CD14-positive monocyte (primary cell): ENCODE data around the gene CCNB2. TPM values are rescaled to one million over a fixed set of nuclear protein-coding genes. Genes with fewer than 3 reads are reported as not detected.

Experiments
- DNase-seq, 3 donors: peaks; one replicate each; pipeline ENCODE4 v3.0.0-alpha.2; 2011 to 2022
- H2AFZ ChIP-seq: 2 replicates; pipeline ENCODE4 v1.6.0; 2012; ENCODE audit warnings: mild to moderate bottlenecking, low read depth, low read length, inconsistent platforms; ENCODE audit not compliant: insufficient read depth, poor library complexity, severe bottlenecking
- H3K27ac ChIP-seq, 2 donors: 1 replicate in 1 of 2; 2 replicates in 1 of 2; pipeline ENCODE4 v1.5.1; 2012 to 2013; ENCODE audit warnings: low read length in 2 of 2, control low read depth in 1 of 2, inconsistent platforms in 1 of 2, low read depth in 1 of 2, mild to moderate bottlenecking in 1 of 2
- H3K27me3 ChIP-seq, 2 donors: one replicate each; pipeline versions ENCODE4 v1.6.0 to v1.6.1; 2011 to 2013; ENCODE audit warnings: low read length in 2 of 2; ENCODE audit not compliant: control insufficient read depth in 2 of 2, insufficient read depth in 2 of 2
- H3K36me3 ChIP-seq, 2 donors: replicated peaks in 1 of 2; 1 replicate in 1 of 2; 2 replicates in 1 of 2; pipeline versions ENCODE4 v1.5.1 to v1.6.1; 2012 to 2013; ENCODE audit warnings: low read length in 2 of 2, control low read depth in 1 of 2, inconsistent platforms in 1 of 2, mild to moderate bottlenecking in 1 of 2; ENCODE audit not compliant: insufficient read depth in 2 of 2, control insufficient read depth in 1 of 2
- H3K4me1 ChIP-seq, 2 donors: 1 replicate in 1 of 2; 2 replicates in 1 of 2; pipeline versions ENCODE4 v1.5.1 to v1.6.1; 2012 to 2013; ENCODE audit warnings: low read length in 2 of 2, control low read depth in 1 of 2, inconsistent platforms in 1 of 2, mild to moderate bottlenecking in 1 of 2, moderate library complexity in 1 of 2; ENCODE audit not compliant: insufficient read depth in 2 of 2, control insufficient read depth in 1 of 2
- H3K4me2 ChIP-seq: replicated peaks from 2 replicates; pipeline ENCODE3; 2012; ENCODE audit warnings: low read length, moderate library complexity, mild to moderate bottlenecking; ENCODE audit not compliant: poor library complexity, severe bottlenecking; ENCODE audit errors: extremely low read depth
- H3K4me3 ChIP-seq, 3 experiments: fragments of 200-600 bp in 1 of 3; sonication (generic) in 1 of 3; replicated peaks in 1 of 3; 1 replicate in 2 of 3; 2 replicates in 1 of 3; pipeline ENCODE4 v1.5.1; 2011 to 2013; ENCODE audit warnings: low read length in 3 of 3, mild to moderate bottlenecking in 3 of 3, control low read depth in 2 of 3, low read depth in 2 of 3, inconsistent platforms in 1 of 3, moderate library complexity in 1 of 3
- H3K79me2 ChIP-seq: 2 replicates; pipeline ENCODE4 v1.6.0; 2012; ENCODE audit warnings: mild to moderate bottlenecking, control low read depth, inconsistent platforms, low read length, moderate library complexity; ENCODE audit not compliant: insufficient read depth
- H3K9ac ChIP-seq: 2 replicates; pipeline ENCODE4 v1.6.0; 2017; ENCODE audit warnings: low read length, mild to moderate bottlenecking; ENCODE audit not compliant: insufficient read depth, poor library complexity, severe bottlenecking
- H3K9me3 ChIP-seq, 2 donors: replicated peaks in 1 of 2; 1 replicate in 1 of 2; 2 replicates in 1 of 2; pipeline versions ENCODE4 v1.5.1 to v1.6.1; 2012 to 2013; ENCODE audit warnings: low read length in 2 of 2, control low read depth in 1 of 2; ENCODE audit not compliant: control insufficient read depth in 1 of 2, insufficient read depth in 1 of 2
- H4K20me1 ChIP-seq: 2 replicates; pipeline ENCODE4 v1.6.0; 2012; ENCODE audit warnings: mild to moderate bottlenecking, low read length, control low read depth, moderate library complexity; ENCODE audit not compliant: insufficient read depth
- H3K27ac Mint-ChIP-seq, 7 donors: one replicate each; pipeline ENCODE4 v1.8.0; 2020; ENCODE audit warnings: mild to moderate bottlenecking in 7 of 7, mixed read lengths in 7 of 7, moderate library complexity in 6 of 7, inconsistent platforms in 2 of 7
- H3K27me3 Mint-ChIP-seq, 3 donors: one replicate each; pipeline ENCODE4 v1.8.0; 2021 to 2022; ENCODE audit warnings: low read depth in 3 of 3, mild to moderate bottlenecking in 3 of 3, mixed read lengths in 3 of 3, moderate library complexity in 3 of 3, inconsistent platforms in 1 of 3
- H3K36me3 Mint-ChIP-seq, 2 donors: one replicate each; pipeline ENCODE4 v1.8.0; 2020; ENCODE audit warnings: mixed read lengths in 2 of 2, inconsistent platforms in 1 of 2, mild to moderate bottlenecking in 1 of 2
- H3K4me1 Mint-ChIP-seq: one replicate; pipeline ENCODE4 v1.8.0; 2020; ENCODE audit warnings: mild to moderate bottlenecking, mixed read lengths
- H3K4me3 Mint-ChIP-seq, 2 donors: one replicate each; pipeline ENCODE4 v1.8.0; 2020; ENCODE audit warnings: mild to moderate bottlenecking in 2 of 2, mixed read lengths in 2 of 2, moderate library complexity in 1 of 2
- H3K9me3 Mint-ChIP-seq, 7 donors: one replicate each; pipeline ENCODE4 v1.8.0; 2020 to 2022; ENCODE audit warnings: mixed read lengths in 7 of 7, mild to moderate bottlenecking in 6 of 7, moderate library complexity in 6 of 7, inconsistent platforms in 2 of 7
- CTCF ChIP-seq: fragments of 200-600 bp; IDR thresholded peaks from one replicate; pipeline ENCODE4 v1.8.0; 2022; ENCODE audit warnings: antibody characterized with exemption, mild to moderate bottlenecking
- WGBS: methylation state at CpG from one replicate; pipeline ENCODE4 v1.1.5; 2013; ENCODE audit warnings: missing lambda C conversion rate; ENCODE audit not compliant: insufficient coverage; 5-methylcytosine and 5-hydroxymethylcytosine counted together
- intact Hi-C, 2 donors: fragments of 100-400 bp; cut with micrococcal nuclease; formaldehyde crosslinking; loops; one replicate each; pipeline versions ENCODE4 v1.15.0 to v1.15.1; 2023
- polyA plus RNA-seq, 3 donors: library from polyadenylated mRNA; depleted of rRNA in 1 of 3; unstranded in 2 of 3; stranded (reverse) in 1 of 3; fragments of 300-500 nt in 2 of 3; fragments of >200 nt in 1 of 3; fragmentation: Illumina TruSeq in 2 of 3; gene quantifications; 1 replicate in 2 of 3; 2 replicates in 1 of 3; pipeline ENCODE4 v1.2.3, GENCODE V29; 2012 to 2021
- small RNA-seq: library from RNA; depleted of rRNA; stranded (forward); fragments of <200 nt; gene quantifications from one replicate; pipeline ENCODE3, GENCODE V24; 2012; ENCODE audit warnings: low read depth; ENCODE audit not compliant: insufficient read length

Gene CCNB2
- polyA plus RNA-seq, 3 donors: 0.13 to 0.53 (median 0.31) TPM

GRCh38 chr15:59173194-59173593, 68.2 kb downstream of the CCNB2 start:
- Histone ChIP-seq H3K4me2 (no peak overlapping the region), H3K9me3 (no peaks in the 10 kb centered on the region), H4K20me1 (no peaks in the 10 kb centered on the region), H3K27me3 (no peaks in the 10 kb centered on the region), H3K36me3 (peaks cover 13 to 14% of the 10 kb centered on the region in 2 donors), H3K4me1 (peaks cover 59 to 68% of the 10 kb centered on the region in 2 donors), H3K4me3 (no peak overlapping the region), H3K79me2 (no peaks in the 10 kb centered on the region), H2AFZ (no peak overlapping the region), H3K9ac (no peak overlapping the region), H3K27ac (no peak overlapping the region)
- no peak overlapping the region for H3K4me3 Mint-ChIP-seq
- intact Hi-C loops: loop anchor here in 1 of 2 donors (10.0 kb wide), 3 partner anchors 132 to 352 kb away; partner anchors contain the start of gene MYO1E
- H3K9me3 Mint-ChIP-seq: no peaks in the 10 kb centered on the region
- no CpG with 5 or more reads among the region's 5 CpGs for WGBS
- peaks cover 32 to 55% of the 10 kb centered on the region in 2 donors for H3K36me3 Mint-ChIP-seq
- no peak for TF ChIP-seq CTCF
- DNase-seq: no peak
- H3K27me3 Mint-ChIP-seq: peaks cover 0 to 5% (median 0%) of the 10 kb centered on the region in 3 donors
- no peak overlapping the region for H3K27ac Mint-ChIP-seq
- peaks cover 62% of the 10 kb centered on the region for H3K4me1 Mint-ChIP-seq

GRCh38 chr15:59174151-59174834, 69.3 kb downstream of the CCNB2 start:
- H3K4me1 Mint-ChIP-seq: peaks cover 63% of the 10 kb centered on the region
- no peak overlapping the region for H3K4me3 Mint-ChIP-seq
- H3K27me3 Mint-ChIP-seq: peaks cover 0 to 5% (median 0%) of the 10 kb centered on the region in 3 donors
- peak overlapping the region in 1 of 2 donors; percentile 94 for H3K27ac ChIP-seq
- no peak for TF ChIP-seq CTCF
- H2AFZ ChIP-seq: no peak overlapping the region
- no peak for DNase-seq
- no peaks in the 10 kb centered on the region for H3K79me2 ChIP-seq
- peak overlapping the region in 5 of 7 donors; percentile 60 to 100 (median 96) for H3K27ac Mint-ChIP-seq
- no peak overlapping the region for H3K9ac ChIP-seq
- peaks cover 38 to 56% of the 10 kb centered on the region in 2 donors for H3K36me3 Mint-ChIP-seq
- H3K4me2 ChIP-seq: no peak overlapping the region
- H4K20me1 ChIP-seq: no peaks in the 10 kb centered on the region
- H3K4me1 ChIP-seq: peaks cover 62 to 68% of the 10 kb centered on the region in 2 donors
- H3K4me3 ChIP-seq: no peak overlapping the region
- H3K9me3 Mint-ChIP-seq: no peaks in the 10 kb centered on the region
- no peaks in the 10 kb centered on the region for H3K27me3 ChIP-seq
- WGBS: 100% methylated on average over 2 of the region's 12 CpGs
- intact Hi-C loops: loop anchor here in 1 of 2 donors (10.0 kb wide), 3 partner anchors 131 to 351 kb away; partner anchors contain the start of gene MYO1E
- peaks cover 13 to 14% of the 10 kb centered on the region in 2 donors for H3K36me3 ChIP-seq
- no peaks in the 10 kb centered on the region for H3K9me3 ChIP-seq

Small RNA genes lying within 50 kb of the gene (small RNA-seq; reads per million reads assigned to genes)
- 0.71 reads per million for gene MIR2116

Other genes with a start within 250 kb of the CCNB2 start
- gene SLTM, start 171.5 kb upstream of the CCNB2 start, polyA plus RNA-seq: 100 to 1,000 TPM in 1 of 3 donors, 10 to 100 TPM in 2; 26.5 to 105 (median 34.3) TPM
- 10 to 100 TPM; 10.2 to 28.0 (median 18.2) TPM for gene RNF111, start 117.5 kb upstream of the CCNB2 start, polyA plus RNA-seq
- gene LDHAL6B, start 101.7 kb downstream of the CCNB2 start, polyA plus RNA-seq: not detected